Liver (tissue), 9 donors: ENCODE measurements around the gene RBMS3. TPM values are rescaled to one million over a fixed set of nuclear protein-coding genes. Genes with fewer than 3 reads are reported as not detected.

Source experiments
- DNase-seq: peaks from one replicate; pipeline ENCODE4 v3.0.0-alpha.2; 2017; ENCODE audit warnings: low spot score
- H3K27ac ChIP-seq, 2 donors: one replicate each; pipeline ENCODE4 v1.7.0; 2013; ENCODE audit warnings: inconsistent platforms in 2 of 2, low read length in 2 of 2, control low read depth in 1 of 2, low read depth in 1 of 2, mild to moderate bottlenecking in 1 of 2
- H3K27me3 ChIP-seq, 4 donors: one replicate each; pipeline versions ENCODE4 v1.6.1 to v1.7.0; 2013; ENCODE audit warnings: low read length in 3 of 4, inconsistent platforms in 1 of 4, mild to moderate bottlenecking in 1 of 4, moderate library complexity in 1 of 4; ENCODE audit not compliant: control insufficient read depth in 4 of 4, insufficient read depth in 4 of 4
- H3K36me3 ChIP-seq, 4 donors: one replicate each; pipeline versions ENCODE4 v1.6.1 to v1.7.0; 2013; ENCODE audit warnings: low read length in 3 of 4, mild to moderate bottlenecking in 3 of 4, low read depth in 1 of 4, moderate library complexity in 1 of 4; ENCODE audit not compliant: control insufficient read depth in 4 of 4, insufficient read depth in 3 of 4
- H3K4me1 ChIP-seq, 4 donors: one replicate each; pipeline versions ENCODE4 v1.6.1 to v1.7.0; 2013; ENCODE audit warnings: low read length in 3 of 4, mild to moderate bottlenecking in 3 of 4, moderate library complexity in 1 of 4; ENCODE audit not compliant: control insufficient read depth in 4 of 4, insufficient read depth in 4 of 4
- H3K4me3 ChIP-seq, 3 donors: one replicate each; pipeline versions ENCODE4 v1.6.1 to v1.7.0; 2013; ENCODE audit warnings: low read length in 3 of 3, control low read depth in 1 of 3, low read depth in 1 of 3, mild to moderate bottlenecking in 1 of 3
- H3K9ac ChIP-seq, 2 donors: one replicate each; pipeline ENCODE4 v1.7.0; 2013; ENCODE audit warnings: low read length in 2 of 2, mild to moderate bottlenecking in 2 of 2, moderate library complexity in 2 of 2, control low read depth in 1 of 2, low read depth in 1 of 2
- H3K9me3 ChIP-seq, 4 donors: one replicate each; pipeline versions ENCODE4 v1.6.1 to v1.7.0; 2013; ENCODE audit warnings: low read length in 3 of 4; ENCODE audit not compliant: control insufficient read depth in 4 of 4
- ATF3 ChIP-seq: IDR thresholded peaks from 2 replicates; pipeline ENCODE4 v1.6.1; 2016; ENCODE audit warnings: antibody characterized with exemption
- CTCF ChIP-seq: fragments of 150-350 bp; IDR thresholded peaks from 2 replicates; pipeline ENCODE4 v1.5.1; 2017; ENCODE audit warnings: improper control_type of control experiment, low read depth, low read length; ENCODE audit not compliant: missing input control
- FOXA1 ChIP-seq: IDR thresholded peaks from 2 replicates; pipeline ENCODE4 v1.6.1; 2016; ENCODE audit warnings: antibody characterized with exemption
- GABPA ChIP-seq, 2 donors: IDR thresholded peaks in 1 of 2; conservative IDR thresholded peaks in 1 of 2; 2 replicates each; pipeline ENCODE4 v1.6.1; 2016; ENCODE audit warnings: antibody characterized with exemption in 2 of 2, mild to moderate bottlenecking in 1 of 2, moderate library complexity in 1 of 2
- HNF4A ChIP-seq, 2 donors: conservative IDR thresholded peaks; 2 replicates each; pipeline ENCODE4 v1.6.1; 2016; ENCODE audit warnings: antibody characterized with exemption in 2 of 2, mild to moderate bottlenecking in 2 of 2
- HNF4G ChIP-seq: IDR thresholded peaks from 2 replicates; pipeline ENCODE4 v1.6.1; 2016; ENCODE audit warnings: antibody characterized with exemption
- JUND ChIP-seq, 2 donors: IDR thresholded peaks; 2 replicates each; pipeline ENCODE4 v1.6.1; 2016; ENCODE audit warnings: antibody characterized with exemption in 2 of 2
- NR2F2 ChIP-seq: IDR thresholded peaks from 2 replicates; pipeline ENCODE4 v1.6.1; 2016; ENCODE audit warnings: antibody characterized with exemption
- REST ChIP-seq: IDR thresholded peaks from 2 replicates; pipeline ENCODE4 v1.6.1; 2016; ENCODE audit warnings: antibody characterized with exemption, mild to moderate bottlenecking
- RXRA ChIP-seq, 2 donors: IDR thresholded peaks; 2 replicates each; pipeline ENCODE4 v1.6.1; 2017 to 2018; ENCODE audit warnings: antibody characterized with exemption in 2 of 2, mild to moderate bottlenecking in 1 of 2
- SP1 ChIP-seq: IDR thresholded peaks from 2 replicates; pipeline ENCODE4 v1.6.1; 2018; ENCODE audit warnings: antibody characterized with exemption, mild to moderate bottlenecking
- YY1 ChIP-seq: IDR thresholded peaks from 2 replicates; pipeline ENCODE4 v1.6.1; 2016; ENCODE audit warnings: antibody characterized with exemption, mild to moderate bottlenecking
- WGBS: extraction: QIAGEN DNeasy Blood & Tissue Kit; methylation state at CpG from one replicate; pipeline ENCODE4 v1.1.7; 2013; 5-methylcytosine and 5-hydroxymethylcytosine counted together
- polyA plus RNA-seq, 2 donors: library from polyadenylated mRNA; stranded (reverse) in 1 of 2; unstranded in 1 of 2; fragments of 200-250 nt in 1 of 2; fragments of >200 nt in 1 of 2; fragmentation: Nextera tagmentation in 1 of 2; extraction: Ambion mirVana in 1 of 2; gene quantifications; one replicate each; pipeline versions ENCODE4 v1.2.1 to v1.2.3, GENCODE V29; 2013 to 2015
- total RNA-seq, 2 donors: library from RNA; depleted of rRNA; stranded (reverse); fragments of >200 nt; gene quantifications; one replicate each; pipeline ENCODE4 v1.2.3, GENCODE V29; 2014
- TF ChIP-seq, protein P1 (sequence below): IDR thresholded peaks from 2 replicates; pipeline ENCODE4 v1.6.1; 2016; ENCODE audit warnings: antibody characterized with exemption
- donor health status: healthy.
- donor health status: healthy.
- donor health status: healthy.
- donor health status: healthy.
- donor health status: healthy.

The RBMS3 gene
- total and polyA plus RNA-seq, 4 donors, result 1.2 to 14.9 (median 9.3) TPM

DNA sequence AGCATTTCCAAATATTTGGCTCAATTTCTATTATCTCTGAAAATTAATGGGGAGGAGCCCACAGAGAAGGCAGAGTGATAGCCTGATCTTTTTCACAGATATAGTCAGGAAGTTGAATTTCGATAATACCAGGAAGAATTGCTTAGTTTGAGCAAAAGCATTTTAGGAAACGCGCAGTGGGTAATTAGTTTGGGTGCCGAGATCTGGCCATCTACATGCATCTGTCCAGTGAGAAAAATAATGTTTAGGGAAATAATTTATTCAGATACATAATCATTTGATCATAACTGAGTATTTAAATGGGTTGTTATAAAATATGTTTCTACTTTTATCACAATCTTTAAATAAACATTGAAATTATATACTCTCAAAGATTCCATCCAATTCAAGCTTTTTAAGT is 653.9 kb downstream of the RBMS3 start:
- TF ChIP-seq ATF3, result no peak
- no peak for TF ChIP-seq GABPA (IDR thresholded peaks at IDR 0.05 in 1 of 2, conservative IDR thresholded peaks at IDR 0.05 in 1 of 2)
- TF ChIP-seq NR2F2, result no peak
- 87% methylated on average over 4 of the region's 4 CpGs for WGBS
- no peaks in the 10 kb centered on the region for H3K27me3 ChIP-seq

DNA sequence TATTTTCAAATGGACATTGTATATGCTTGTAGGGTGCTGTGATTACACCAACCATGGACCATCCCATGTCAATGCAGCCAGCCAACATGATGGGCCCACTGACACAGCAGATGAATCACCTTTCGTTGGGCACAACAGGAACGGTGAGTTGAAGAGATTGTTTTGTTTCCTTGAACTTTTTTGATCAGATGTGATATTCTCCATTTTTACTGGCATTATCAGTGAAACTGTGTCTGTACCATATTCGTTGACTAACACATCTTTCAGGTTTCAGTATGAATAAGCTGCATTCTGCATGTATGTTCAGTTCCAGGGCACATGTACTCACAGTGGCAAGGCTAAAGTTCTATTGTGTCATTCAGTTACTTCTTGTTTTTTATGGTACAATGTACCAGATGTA is 655.2 kb downstream of the RBMS3 start:
- H3K27ac ChIP-seq, result no peak overlapping the region
- 79% methylated on average over 3 of the region's 3 CpGs for WGBS
- TF ChIP-seq CTCF (no peak), RXRA (IDR thresholded peaks at IDR 0.05) (no peak), REST (no peak), HNF4G (no peak), JUND (IDR thresholded peaks at IDR 0.05) (no peak), YY1 (no peak), HNF4A (conservative IDR thresholded peaks at IDR 0.05) (no peak), SP1 (no peak), FOXA1 (no peak)
- TF ChIP-seq, protein P1, sequence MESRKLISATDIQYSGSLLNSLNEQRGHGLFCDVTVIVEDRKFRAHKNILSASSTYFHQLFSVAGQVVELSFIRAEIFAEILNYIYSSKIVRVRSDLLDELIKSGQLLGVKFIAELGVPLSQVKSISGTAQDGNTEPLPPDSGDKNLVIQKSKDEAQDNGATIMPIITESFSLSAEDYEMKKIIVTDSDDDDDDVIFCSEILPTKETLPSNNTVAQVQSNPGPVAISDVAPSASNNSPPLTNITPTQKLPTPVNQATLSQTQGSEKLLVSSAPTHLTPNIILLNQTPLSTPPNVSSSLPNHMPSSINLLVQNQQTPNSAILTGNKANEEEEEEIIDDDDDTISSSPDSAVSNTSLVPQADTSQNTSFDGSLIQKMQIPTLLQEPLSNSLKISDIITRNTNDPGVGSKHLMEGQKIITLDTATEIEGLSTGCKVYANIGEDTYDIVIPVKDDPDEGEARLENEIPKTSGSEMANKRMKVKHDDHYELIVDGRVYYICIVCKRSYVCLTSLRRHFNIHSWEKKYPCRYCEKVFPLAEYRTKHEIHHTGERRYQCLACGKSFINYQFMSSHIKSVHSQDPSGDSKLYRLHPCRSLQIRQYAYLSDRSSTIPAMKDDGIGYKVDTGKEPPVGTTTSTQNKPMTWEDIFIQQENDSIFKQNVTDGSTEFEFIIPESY, result no peak

More for the DNA sequence above, 653.9 kb downstream of the RBMS3 start:
- no peaks in the 10 kb centered on the region for H3K4me1 ChIP-seq
- no peak overlapping the region for H3K4me3 ChIP-seq
- H3K9me3 ChIP-seq, result no peaks in the 10 kb centered on the region
- no peak overlapping the region for H3K27ac ChIP-seq
- no peak overlapping the region for H3K9ac ChIP-seq
- H3K36me3 ChIP-seq, result no peaks in the 10 kb centered on the region
- DNase-seq, result no peak

More for the DNA sequence above, 655.2 kb downstream of the RBMS3 start:
- no peak for DNase-seq
- H3K4me3 ChIP-seq, result no peak overlapping the region
- H3K27me3 ChIP-seq, result no peaks in the 10 kb centered on the region
- H3K9ac ChIP-seq, result no peak overlapping the region
- H3K9me3 ChIP-seq, result no peaks in the 10 kb centered on the region
- no peaks in the 10 kb centered on the region for H3K36me3 ChIP-seq
- no peaks in the 10 kb centered on the region for H3K4me1 ChIP-seq
